Neuronal stem cell (in vitro differentiated cells): ENCODE results near the gene SMYD3.
A peak's percentile ranks its signal among the peaks of the same experiment; 100 is the strongest.

Source experiments
- DNase-seq: peaks from one replicate; pipeline ENCODE4 v3.0.0-alpha.2; 2013; ENCODE audit warnings: low spot score
- H2AFZ ChIP-seq: one replicate; pipeline ENCODE4 v1.6.1; 2013; ENCODE audit warnings: mild to moderate bottlenecking, low read length, inconsistent platforms
- H2AK5ac ChIP-seq: 2 replicates; pipeline ENCODE4 v1.6.1; 2013; ENCODE audit warnings: low read depth, mild to moderate bottlenecking, inconsistent platforms, low read length, moderate library complexity, mixed read lengths
- H2BK120ac ChIP-seq: 2 replicates; pipeline ENCODE4 v1.6.1; 2013; ENCODE audit warnings: low read depth, mild to moderate bottlenecking, inconsistent platforms, low read length, moderate library complexity, mixed read lengths
- H2BK12ac ChIP-seq: one replicate; pipeline ENCODE4 v1.6.1; 2013; ENCODE audit warnings: low read length, inconsistent platforms
- H2BK15ac ChIP-seq: 2 replicates; pipeline ENCODE4 v1.6.1; 2013; ENCODE audit warnings: mild to moderate bottlenecking, low read length, inconsistent platforms, mixed read lengths
- H2BK5ac ChIP-seq: one replicate; pipeline ENCODE4 v1.6.1; 2013; ENCODE audit warnings: inconsistent platforms, mild to moderate bottlenecking, low read length, moderate library complexity
- H3K14ac ChIP-seq: one replicate; pipeline ENCODE4 v1.6.1; 2013; ENCODE audit warnings: low read length, inconsistent platforms
- H3K18ac ChIP-seq: 2 replicates; pipeline ENCODE4 v1.6.1; 2013; ENCODE audit warnings: low read length, inconsistent platforms
- H3K23ac ChIP-seq: 2 replicates; pipeline ENCODE4 v1.6.1; 2013; ENCODE audit warnings: low read depth, mild to moderate bottlenecking, mixed read lengths, low read length, inconsistent platforms; ENCODE audit not compliant: poor library complexity
- H3K27ac ChIP-seq: replicated peaks from 3 replicates; pipeline ENCODE4 v1.5.1; 2013; ENCODE audit warnings: low read length, inconsistent platforms
- H3K27me3 ChIP-seq, 3 experiments: 2 replicates each; pipeline ENCODE4 v1.6.1; 2013; ENCODE audit warnings: low read length in 3 of 3, mild to moderate bottlenecking in 2 of 3, inconsistent platforms in 1 of 3, low read depth in 1 of 3, mixed read lengths in 1 of 3, moderate library complexity in 1 of 3; ENCODE audit not compliant: control insufficient read depth in 3 of 3, insufficient read depth in 3 of 3
- H3K36me3 ChIP-seq, 2 donors: replicated peaks in 1 of 2; 2 replicates each; pipeline ENCODE4 v1.6.1; 2013; ENCODE audit warnings: low read length in 2 of 2; ENCODE audit not compliant: control insufficient read depth in 2 of 2, insufficient read depth in 2 of 2
- H3K4ac ChIP-seq: 2 replicates; pipeline ENCODE4 v1.6.1; 2013; ENCODE audit warnings: inconsistent platforms, mild to moderate bottlenecking, low read length, moderate library complexity
- H3K4me1 ChIP-seq, 2 donors: 1 replicate in 1 of 2; 2 replicates in 1 of 2; pipeline ENCODE4 v1.6.1; 2013; ENCODE audit warnings: low read length in 2 of 2, low read depth in 1 of 2; ENCODE audit not compliant: control insufficient read depth in 2 of 2, insufficient read depth in 1 of 2
- H3K4me2 ChIP-seq: one replicate; pipeline ENCODE4 v1.6.1; 2013; ENCODE audit warnings: mild to moderate bottlenecking, low read length, inconsistent platforms; ENCODE audit not compliant: insufficient read depth, poor library complexity, severe bottlenecking
- H3K4me3 ChIP-seq, 2 donors: 2 replicates each; pipeline ENCODE4 v1.5.1; 2013; ENCODE audit warnings: low read length in 2 of 2, mild to moderate bottlenecking in 2 of 2, inconsistent platforms in 1 of 2, moderate library complexity in 1 of 2
- H3K79me1 ChIP-seq: one replicate; pipeline ENCODE4 v1.6.1; 2013; ENCODE audit warnings: low read depth, mild to moderate bottlenecking, inconsistent platforms, low read length, moderate library complexity
- H3K9ac ChIP-seq: one replicate; pipeline ENCODE4 v1.6.1; 2013; ENCODE audit warnings: mild to moderate bottlenecking, low read depth, low read length, inconsistent platforms; ENCODE audit not compliant: poor library complexity
- H3K9me3 ChIP-seq, 2 donors: replicated peaks in 1 of 2; 2 replicates each; pipeline versions ENCODE3 to v1.6.1; 2013; ENCODE audit warnings: low read length in 2 of 2, mild to moderate bottlenecking in 2 of 2, inconsistent platforms in 1 of 2, low read depth in 1 of 2, mixed read lengths in 1 of 2, moderate library complexity in 1 of 2; ENCODE audit not compliant: control insufficient read depth in 2 of 2, insufficient read depth in 1 of 2
- H4K8ac ChIP-seq: one replicate; pipeline ENCODE4 v1.6.1; 2013; ENCODE audit warnings: low read depth, mild to moderate bottlenecking, inconsistent platforms, low read length, moderate library complexity
- H4K91ac ChIP-seq: one replicate; pipeline ENCODE4 v1.6.1; 2013; ENCODE audit warnings: low read length, low read depth, mild to moderate bottlenecking, inconsistent platforms; ENCODE audit not compliant: poor library complexity
- WGBS, 2 donors: extraction: QIAGEN DNeasy Blood & Tissue Kit; methylation state at CpG; one replicate each; pipeline ENCODE4 v1.1.7; 2013; ENCODE audit warnings: missing lambda C conversion rate in 2 of 2, mixed read lengths in 1 of 2; ENCODE audit not compliant: insufficient read length in 2 of 2, insufficient replicate concordance in 1 of 2; ENCODE audit errors: extremely low coverage in 2 of 2; 5-methylcytosine and 5-hydroxymethylcytosine counted together

SMYD3 gene

GRCh38 chr1:246039584-246039983 lies 467.5 kb downstream of the SMYD3 start:
- H2BK15ac ChIP-seq: no peak overlapping the region
- no peak overlapping the region for H2AK5ac ChIP-seq
- WGBS, 2 donors: no CpG with 5 or more reads among the region's 6 CpGs
- H3K18ac ChIP-seq: no peak overlapping the region
- no peaks in the 10 kb centered on the region for H3K27me3 ChIP-seq
- H3K14ac ChIP-seq: no peak overlapping the region
- H3K27ac ChIP-seq: no peak overlapping the region
- H3K9me3 ChIP-seq: no peaks in the 10 kb centered on the region
- no peak for DNase-seq
- no peak overlapping the region for H4K91ac ChIP-seq
- no peak overlapping the region for H3K4ac ChIP-seq
- H3K9ac ChIP-seq: no peak overlapping the region
- H3K36me3 ChIP-seq: no peaks in the 10 kb centered on the region
- H3K4me2 ChIP-seq: no peak overlapping the region
- no peak overlapping the region for H2AFZ ChIP-seq
- H2BK12ac ChIP-seq: no peak overlapping the region
- H3K4me3 ChIP-seq: no peak overlapping the region
- H3K23ac ChIP-seq: no peak overlapping the region
- no peak overlapping the region for H2BK120ac ChIP-seq
- H4K8ac ChIP-seq: no peak overlapping the region
- H2BK5ac ChIP-seq: no peak overlapping the region
- no peaks in the 10 kb centered on the region for H3K79me1 ChIP-seq
- peaks cover 0 to 2% of the 10 kb centered on the region in 2 donors for H3K4me1 ChIP-seq

GRCh38 chr1:246037832-246038231 lies 469.2 kb downstream of the SMYD3 start:
- no peaks in the 10 kb centered on the region for H3K36me3 ChIP-seq
- H4K91ac ChIP-seq: no peak overlapping the region
- no peak overlapping the region for H3K9ac ChIP-seq
- no peaks in the 10 kb centered on the region for H3K79me1 ChIP-seq
- no peak overlapping the region for H2BK12ac ChIP-seq
- H3K4me3 ChIP-seq: no peak overlapping the region
- H2BK120ac ChIP-seq: no peak overlapping the region
- peaks cover 0 to 2% of the 10 kb centered on the region in 2 donors for H3K4me1 ChIP-seq
- H3K9me3 ChIP-seq: no peaks in the 10 kb centered on the region
- no peak overlapping the region for H2BK15ac ChIP-seq
- H3K4me2 ChIP-seq: no peak overlapping the region
- no peak overlapping the region for H3K14ac ChIP-seq
- H3K27ac ChIP-seq: no peak overlapping the region
- H3K23ac ChIP-seq: no peak overlapping the region
- no peak for DNase-seq
- H4K8ac ChIP-seq: no peak overlapping the region
- H3K27me3 ChIP-seq: no peaks in the 10 kb centered on the region
- no peak overlapping the region for H3K18ac ChIP-seq
- no CpG with 5 or more reads among the region's 1 CpG for WGBS, 2 donors
- H3K4ac ChIP-seq: no peak overlapping the region
- no peak overlapping the region for H2AK5ac ChIP-seq
- H2AFZ ChIP-seq: no peak overlapping the region
- H2BK5ac ChIP-seq: no peak overlapping the region

- H3K9me3 ChIP-seq: no peaks in the 10 kb centered on the region
- no peak overlapping the region for H3K4me2 ChIP-seq
- no peaks in the 10 kb centered on the region for H3K36me3 ChIP-seq
- H2AK5ac ChIP-seq: no peak overlapping the region
- no peaks in the 10 kb centered on the region for H3K79me1 ChIP-seq
- no peak overlapping the region for H3K4me3 ChIP-seq
- no peak overlapping the region for H3K23ac ChIP-seq
- H3K27ac ChIP-seq: no peak overlapping the region
- no CpG with 5 or more reads among the region's 1 CpG for WGBS, 2 donors
- no peak overlapping the region for H2AFZ ChIP-seq
- H2BK12ac ChIP-seq: no peak overlapping the region
- H3K4me1 ChIP-seq: peaks cover 0 to 2% of the 10 kb centered on the region in 2 donors
- H4K8ac ChIP-seq: no peak overlapping the region
- H2BK5ac ChIP-seq: no peak overlapping the region
- no peak overlapping the region for H2BK15ac ChIP-seq
- H3K27me3 ChIP-seq: no peaks in the 10 kb centered on the region
- no peak overlapping the region for H3K9ac ChIP-seq
- no peak overlapping the region for H3K14ac ChIP-seq
- no peak overlapping the region for H3K4ac ChIP-seq
- no peak for DNase-seq
- H3K18ac ChIP-seq: no peak overlapping the region
- H2BK120ac ChIP-seq: no peak overlapping the region
- no peak overlapping the region for H4K91ac ChIP-seq
These were observed 470.9 kb downstream of the SMYD3 start for GRCh38 chr1:246036175-246036574.

- H2BK120ac ChIP-seq: no peak overlapping the region
- no peak overlapping the region for H3K27ac ChIP-seq
- H4K8ac ChIP-seq: no peak overlapping the region
- H2AK5ac ChIP-seq: no peak overlapping the region
- no peak overlapping the region for H3K4ac ChIP-seq
- no peak overlapping the region for H4K91ac ChIP-seq
- H2BK5ac ChIP-seq: no peak overlapping the region
- H2BK12ac ChIP-seq: no peak overlapping the region
- peak overlapping the region; percentile 95 for H3K14ac ChIP-seq
- no peaks in the 10 kb centered on the region for H3K36me3 ChIP-seq
- no peak overlapping the region for H3K4me2 ChIP-seq
- no peak overlapping the region for H3K4me3 ChIP-seq
- peaks cover 0 to 2% of the 10 kb centered on the region in 2 donors for H3K4me1 ChIP-seq
- H3K23ac ChIP-seq: no peak overlapping the region
- H3K79me1 ChIP-seq: no peaks in the 10 kb centered on the region
- H3K9ac ChIP-seq: no peak overlapping the region
- no peak overlapping the region for H2BK15ac ChIP-seq
- H3K9me3 ChIP-seq: no peaks in the 10 kb centered on the region
- no CpG with 5 or more reads among the region's 11 CpGs for WGBS, 2 donors
- H3K27me3 ChIP-seq: no peaks in the 10 kb centered on the region
- DNase-seq: no peak
- peak overlapping the region; percentile 9 for H2AFZ ChIP-seq
- peak overlapping the region; percentile 71 for H3K18ac ChIP-seq
These were observed 472.0 kb downstream of the SMYD3 start for GRCh38 chr1:246035060-246035541.
